ENCODE data around the gene BLACAT1.
"Not testable (repeated sequence)": the region's sequence is repeated elsewhere in the genome, so short reads cannot be mapped to it uniquely, and the experiment has no call there.

The BLACAT1 gene

GRCh38 chr1:205438213-205439158, 17.4 kb downstream of the BLACAT1 start:
- no peak for DNase-seq

DNA sequence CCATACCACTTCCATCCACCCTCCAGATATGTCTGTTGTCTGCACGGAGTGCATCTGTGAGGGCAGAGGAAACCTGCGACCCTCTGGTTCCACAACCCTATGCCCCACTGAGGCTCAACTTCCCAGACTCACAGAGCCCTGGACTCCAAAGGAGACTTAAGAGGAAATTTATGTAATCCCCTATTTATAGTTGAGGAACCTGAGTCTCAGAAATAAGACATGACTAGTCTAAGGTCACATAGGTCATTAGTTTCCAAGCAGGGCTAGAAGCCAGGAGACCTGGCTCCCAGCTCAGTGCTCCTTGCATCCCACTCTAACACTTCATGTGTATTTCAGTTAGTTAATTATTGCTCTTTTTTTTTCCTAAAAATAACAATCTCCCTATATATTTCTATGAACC, 18.3 kb downstream of the BLACAT1 start:
- DNase-seq: no peak

- no peak for DNase-seq
Measured at GRCh38 chr1:205436776-205437410, 19.0 kb downstream of the BLACAT1 start.

- no peak for DNase-seq
Measured at GRCh38 chr1:205435578-205436573, 20.0 kb downstream of the BLACAT1 start.

DNA sequence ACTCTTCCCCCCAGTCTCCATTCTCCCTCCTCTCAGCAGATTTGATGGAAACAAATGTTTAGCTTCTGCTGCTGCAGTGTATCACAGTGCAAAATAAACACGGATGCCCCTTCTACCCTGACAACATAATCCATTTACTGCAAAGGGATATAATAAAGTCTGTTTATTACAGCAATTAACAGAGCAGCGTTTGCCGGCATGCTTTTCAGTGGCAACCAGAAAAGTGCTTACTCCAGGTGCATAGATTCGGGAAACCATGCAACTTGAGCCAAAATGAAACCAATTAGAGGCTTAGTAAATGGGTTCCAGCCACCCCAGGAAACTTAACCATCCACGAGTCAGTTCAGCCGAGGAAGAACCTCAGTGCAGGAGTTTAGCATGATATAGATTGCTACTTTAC, 21.1 kb downstream of the BLACAT1 start:
- DNase-seq: no peak

DNA sequence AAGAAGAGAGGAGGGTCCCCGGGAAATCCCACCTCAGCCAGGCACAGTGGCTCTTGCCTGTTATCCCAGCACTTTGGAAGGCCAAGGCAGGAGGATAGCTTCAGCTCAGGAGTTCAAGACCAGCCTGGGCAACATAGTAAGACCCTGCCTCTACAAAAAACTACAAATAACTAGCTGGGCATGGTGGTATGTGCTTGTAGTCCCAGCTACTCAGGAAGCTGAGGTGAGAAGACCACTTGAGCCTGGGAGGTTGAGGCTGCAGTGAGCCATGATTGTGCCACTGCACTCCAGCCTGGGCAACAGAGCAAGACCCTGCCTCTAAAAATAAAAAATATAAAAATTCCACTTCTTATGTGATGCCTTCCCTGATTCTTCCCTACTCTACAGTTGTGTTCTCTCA, 23.2 kb downstream of the BLACAT1 start:
- not testable (repeated sequence) for DNase-seq

DNA sequence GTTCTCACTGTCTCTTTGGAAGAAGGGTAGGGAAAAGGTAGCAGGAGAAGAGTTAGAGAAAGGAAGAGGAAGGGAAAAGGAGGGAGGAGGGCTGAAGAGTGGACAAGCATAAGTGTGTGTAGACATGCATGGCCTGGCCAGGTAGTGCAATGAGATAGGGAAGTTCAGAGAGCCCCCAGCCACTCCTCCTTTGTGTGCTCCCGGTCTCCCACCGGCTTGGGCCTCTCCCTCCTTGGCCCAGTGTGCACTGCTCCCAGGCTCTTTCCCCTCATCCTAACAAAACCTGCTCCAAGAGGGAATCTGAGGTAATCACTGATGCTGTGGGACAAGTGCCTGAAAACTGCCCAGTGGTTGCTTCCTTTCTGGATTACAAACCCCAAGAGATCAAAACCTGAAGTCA, 23.7 kb downstream of the BLACAT1 start:
- no peak for DNase-seq

DNA sequence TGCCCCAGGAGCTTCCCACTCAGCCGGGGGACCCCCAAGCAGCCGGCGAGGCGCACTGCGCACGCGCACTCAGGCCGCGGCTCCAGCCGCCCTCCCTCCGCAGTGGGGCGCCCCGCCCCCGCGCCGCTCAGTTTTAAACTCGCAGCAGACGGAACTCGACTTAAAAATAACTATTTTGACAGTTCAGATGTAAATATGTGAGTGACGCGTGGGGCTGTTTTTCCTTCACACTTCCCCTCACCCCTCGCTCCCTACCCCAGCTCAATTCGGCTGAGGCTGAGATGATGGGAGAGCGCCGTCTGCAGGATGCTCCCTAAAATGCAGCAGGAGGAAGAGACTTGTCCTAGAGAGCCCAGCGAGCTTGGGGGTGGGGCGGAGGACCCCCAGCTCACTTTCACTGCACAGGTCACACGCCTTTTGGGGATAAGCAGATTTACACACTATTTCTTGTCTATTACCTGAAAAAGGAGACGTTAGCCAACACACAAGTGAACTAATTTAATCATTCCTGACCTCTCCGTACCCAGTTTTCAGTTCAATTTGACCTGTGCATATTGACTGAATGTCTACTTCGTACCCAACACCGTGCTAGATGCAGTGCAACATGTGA, 25.0 kb downstream of the BLACAT1 start:
- peak; percentile 25 for DNase-seq

DNA sequence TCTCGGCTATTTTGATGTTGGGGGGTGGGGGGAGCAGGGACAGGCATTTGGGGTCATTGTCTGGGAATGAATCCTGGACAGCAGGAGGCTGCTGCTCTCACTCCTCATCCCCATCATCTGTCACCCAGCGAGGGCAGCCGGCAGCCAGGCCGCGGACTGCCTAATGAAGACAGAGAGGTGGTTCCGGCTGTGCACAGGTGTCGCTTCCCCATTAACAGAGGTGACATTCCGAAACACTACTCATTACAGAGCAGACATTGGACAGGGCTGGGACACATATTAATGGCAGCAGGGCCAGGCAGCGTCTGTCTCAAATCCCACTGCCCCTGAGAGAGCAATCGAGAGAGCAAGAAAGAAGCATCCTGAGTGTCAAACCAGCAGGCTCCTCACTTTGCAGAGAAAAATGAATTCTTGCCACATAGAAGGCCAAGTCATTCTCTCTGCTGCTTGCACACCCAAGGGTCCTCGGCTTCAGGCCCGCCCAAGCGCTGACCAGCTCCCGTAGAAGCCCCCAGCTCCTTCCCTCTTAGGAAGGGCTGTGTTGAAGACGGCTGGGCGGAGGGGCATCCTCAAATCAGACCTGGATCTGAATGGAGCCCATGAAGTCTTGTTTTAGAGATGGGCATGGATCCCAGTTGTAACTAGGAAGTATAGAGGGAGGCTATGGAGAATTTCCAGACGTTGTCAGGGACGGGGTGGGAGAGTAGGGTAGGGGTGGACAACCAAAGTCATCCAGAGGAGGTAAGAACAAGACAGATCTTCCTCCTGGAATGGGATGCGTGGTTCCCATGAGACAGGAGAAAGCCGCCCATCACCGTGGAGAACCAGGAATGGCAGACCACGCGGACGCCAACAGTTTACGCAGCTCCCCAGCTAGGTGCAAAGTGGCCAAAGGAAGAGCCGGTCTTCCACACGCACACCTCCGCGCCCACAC, 25.8 kb downstream of the BLACAT1 start:
- DNase-seq: no peak

- no peak for DNase-seq
Measured at GRCh38 chr1:205424901-205425600, 30.8 kb downstream of the BLACAT1 start.

DNA sequence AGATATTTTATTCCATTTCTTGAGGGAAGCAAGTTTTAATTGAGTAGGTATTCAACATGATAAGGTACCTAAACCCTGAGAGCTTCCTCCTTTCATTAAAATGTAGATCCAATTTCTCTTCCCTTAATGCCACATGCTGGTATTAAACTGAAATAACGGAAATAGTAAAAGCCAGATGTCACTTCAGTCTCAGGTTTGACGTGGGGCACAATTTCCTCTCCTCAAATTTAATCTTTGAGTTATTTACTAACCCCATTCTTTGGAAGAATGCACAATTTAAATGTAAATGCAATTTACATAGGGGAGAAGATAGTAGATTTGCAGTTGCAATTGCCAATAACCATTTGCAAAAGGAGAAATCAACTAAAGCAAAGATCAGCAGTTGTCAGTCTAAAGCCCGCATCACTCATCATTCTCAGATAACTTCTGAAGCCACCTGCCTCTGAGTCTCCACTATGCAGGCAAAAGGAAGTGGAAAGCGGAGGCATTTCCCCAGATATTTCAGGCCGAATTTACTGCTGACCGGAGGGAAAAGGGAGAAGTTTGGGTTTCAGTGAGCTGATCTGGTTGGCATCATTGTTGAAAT, 31.9 kb downstream of the BLACAT1 start:
- DNase-seq: no peak

DNA sequence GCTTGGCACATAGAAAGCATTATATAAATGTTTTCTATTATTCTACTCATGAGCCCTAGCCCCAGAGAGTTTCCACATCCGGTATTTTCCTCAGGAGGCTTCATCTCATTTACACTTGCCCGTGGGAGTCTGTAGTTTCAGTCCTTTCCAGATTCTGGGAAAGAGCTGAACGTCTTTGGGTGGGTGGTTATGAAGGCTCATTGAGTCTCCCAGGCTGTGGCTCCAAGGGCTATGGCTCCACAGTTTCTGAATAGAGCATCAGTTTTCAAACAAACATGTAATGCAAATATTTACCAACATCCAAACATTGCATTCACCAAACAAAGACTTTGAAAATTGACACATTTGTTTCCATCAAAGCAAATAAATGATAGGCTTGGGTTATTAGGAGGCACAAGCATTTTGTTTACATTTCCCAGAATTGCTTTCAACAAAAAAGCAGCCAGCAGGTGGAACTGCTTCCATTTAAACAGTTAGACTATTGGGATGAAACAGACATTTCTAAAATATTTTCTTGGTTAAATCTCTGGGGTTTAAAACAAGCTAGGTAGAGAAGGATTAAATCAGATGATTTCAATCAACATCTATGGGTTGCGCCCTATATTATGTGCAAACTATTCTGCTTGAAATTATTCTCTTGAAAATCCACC, 32.7 kb downstream of the BLACAT1 start:
- DNase-seq: no peak

DNA sequence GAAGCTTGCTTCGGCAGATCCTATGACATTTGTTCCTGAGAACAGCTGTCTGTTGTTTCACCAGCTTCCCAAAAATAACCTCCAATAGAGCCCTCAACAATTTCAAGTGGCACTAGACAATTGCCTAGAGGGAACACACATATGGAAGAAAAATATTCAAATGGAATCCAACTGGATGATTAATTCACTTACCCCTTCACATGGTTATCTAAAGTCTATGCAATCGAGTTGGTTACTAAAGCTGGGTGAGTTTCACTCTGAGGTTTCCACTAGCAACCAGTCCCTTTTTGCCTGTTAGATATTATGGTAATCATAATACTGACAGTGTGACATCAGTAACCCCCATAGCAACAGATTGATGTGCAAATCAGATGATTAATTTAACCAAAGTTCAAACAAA, 34.0 kb downstream of the BLACAT1 start, which contains the start of gene LEMD1:
TSS of gene LEMD1 (minus strand) at position 259 of the 400 bp plus-strand sequence. CDS start 1,520 bp downstream, outside the sequence.
- no peak for DNase-seq

DNA sequence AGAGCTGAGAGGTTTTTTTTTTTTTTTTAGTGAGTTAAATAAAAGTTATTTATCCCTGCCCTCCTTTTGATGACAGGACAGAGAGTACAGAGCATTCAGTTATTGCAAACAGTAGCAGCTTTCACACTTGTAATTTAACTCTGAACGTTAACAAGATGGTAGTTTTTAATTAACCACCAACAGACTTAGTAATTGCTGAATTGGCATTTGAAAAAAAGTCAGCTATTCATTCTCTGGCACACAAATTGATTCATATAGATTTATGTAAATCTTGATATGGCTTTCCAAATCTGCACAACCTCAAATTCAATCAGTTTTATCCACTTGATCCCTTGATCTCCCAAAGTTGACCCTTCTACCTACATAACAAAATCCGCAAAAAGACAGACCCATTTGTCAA, 34.9 kb downstream of the BLACAT1 start:
- DNase-seq: no peak

GRCh38 chr1:205417870-205418635, 37.8 kb downstream of the BLACAT1 start:
- DNase-seq: no peak

GRCh38 chr1:205416322-205416721, 39.5 kb downstream of the BLACAT1 start:
- no peak for DNase-seq

GRCh38 chr1:205410581-205411298, 45.1 kb downstream of the BLACAT1 start:
- no peak for DNase-seq

GRCh38 chr1:205407970-205408369, 47.9 kb downstream of the BLACAT1 start:
- DNase-seq: no peak
